Measurements from ENCODE around the gene LELP1. TPM values are rescaled to one million over a fixed set of nuclear protein-coding genes. Genes with fewer than 3 reads are reported as not detected.

The LELP1 gene
- total RNA-seq, 1 experiment from 2014 or later = not detected

DNA sequence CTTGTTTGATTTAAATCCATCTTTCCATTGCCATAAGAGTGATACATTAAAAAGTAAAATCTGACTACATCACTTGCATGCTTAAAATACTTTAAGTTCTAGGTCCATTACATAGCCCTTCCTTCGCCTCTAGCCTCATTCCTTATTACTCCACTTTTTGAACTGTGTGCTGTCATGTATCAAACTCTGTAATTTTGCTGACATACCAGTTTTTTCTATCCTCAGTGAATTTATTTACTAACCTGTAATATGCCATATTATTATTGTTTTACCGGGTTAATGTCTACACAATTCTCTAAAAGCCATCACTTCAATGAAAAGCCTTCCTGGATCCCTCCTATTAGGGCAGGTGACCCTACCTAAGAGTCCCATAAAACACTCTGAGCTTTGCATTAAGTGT, 47.7 kb upstream of the LELP1 start:
- no peak overlapping the region for H2BK12ac ChIP-seq (ENCODE audit: insufficient read length, low read depth, low read length)
- H3K4me2 ChIP-seq (ENCODE audit: insufficient read depth, insufficient read length, low read length) = no peak overlapping the region
- H3K27me3 Mint-ChIP-seq (ENCODE audit: low read depth) = 0 out of 2 replicates have a peak, but pooled peaks cover 2% of the 10 kb centered on the region
- H3K4me1 Mint-ChIP-seq = no peaks in the 10 kb centered on the region
- no peaks in the 10 kb centered on the region for H3K4me1 ChIP-seq (ENCODE audit: insufficient read depth, low read length)
- H2AFZ ChIP-seq (ENCODE audit: low read length) = no peak overlapping the region
- H4K8ac ChIP-seq (replicated peaks; ENCODE audit: insufficient read length, low read depth, low read length) = no peak overlapping the region
- H2AK5ac ChIP-seq (ENCODE audit: insufficient read length, low read length) = no peak overlapping the region
- no peak overlapping the region for H3T11ph ChIP-seq (ENCODE audit: low read length)
- H3K4ac ChIP-seq (ENCODE audit: low read depth, low read length) = no peak overlapping the region
- peaks cover 13% of the 10 kb centered on the region for H3K9me3 ChIP-seq (ENCODE audit: control insufficient read depth, low read depth, low read length)
- no peak overlapping the region for H3K56ac ChIP-seq (ENCODE audit: insufficient read length, low read depth, low read length)
- DNase-seq = no peak
- TF ChIP-seq, protein P1, sequence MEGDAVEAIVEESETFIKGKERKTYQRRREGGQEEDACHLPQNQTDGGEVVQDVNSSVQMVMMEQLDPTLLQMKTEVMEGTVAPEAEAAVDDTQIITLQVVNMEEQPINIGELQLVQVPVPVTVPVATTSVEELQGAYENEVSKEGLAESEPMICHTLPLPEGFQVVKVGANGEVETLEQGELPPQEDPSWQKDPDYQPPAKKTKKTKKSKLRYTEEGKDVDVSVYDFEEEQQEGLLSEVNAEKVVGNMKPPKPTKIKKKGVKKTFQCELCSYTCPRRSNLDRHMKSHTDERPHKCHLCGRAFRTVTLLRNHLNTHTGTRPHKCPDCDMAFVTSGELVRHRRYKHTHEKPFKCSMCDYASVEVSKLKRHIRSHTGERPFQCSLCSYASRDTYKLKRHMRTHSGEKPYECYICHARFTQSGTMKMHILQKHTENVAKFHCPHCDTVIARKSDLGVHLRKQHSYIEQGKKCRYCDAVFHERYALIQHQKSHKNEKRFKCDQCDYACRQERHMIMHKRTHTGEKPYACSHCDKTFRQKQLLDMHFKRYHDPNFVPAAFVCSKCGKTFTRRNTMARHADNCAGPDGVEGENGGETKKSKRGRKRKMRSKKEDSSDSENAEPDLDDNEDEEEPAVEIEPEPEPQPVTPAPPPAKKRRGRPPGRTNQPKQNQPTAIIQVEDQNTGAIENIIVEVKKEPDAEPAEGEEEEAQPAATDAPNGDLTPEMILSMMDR (conservative IDR thresholded peaks at IDR 0.05) = no peak
- no peak overlapping the region for H2BK120ac ChIP-seq (ENCODE audit: low read depth, low read length, poor library complexity, severe bottlenecking)
- no peak overlapping the region for H3K27ac Mint-ChIP-seq
- no peak overlapping the region for H4K5ac ChIP-seq (ENCODE audit: insufficient read length, low read depth, low read length)
- no peak overlapping the region for H2BK15ac ChIP-seq (ENCODE audit: low read depth, low read length)
- no peak overlapping the region for H3K23ac ChIP-seq (ENCODE audit: insufficient read length, low read depth, low read length)
- H3K18ac ChIP-seq (ENCODE audit: insufficient read length, low read depth, low read length) = no peak overlapping the region
- no peak overlapping the region for H3K14ac ChIP-seq (ENCODE audit: insufficient read depth, low read length)
- no peaks in the 10 kb centered on the region for H3K23me2 ChIP-seq (ENCODE audit: insufficient read length, low read depth, low read length, poor library complexity, severe bottlenecking)
- H2BK20ac ChIP-seq (ENCODE audit: low read depth, low read length, poor library complexity, severe bottlenecking) = no peak overlapping the region
- H3K9ac ChIP-seq (ENCODE audit: extremely low read depth, insufficient read length, low read length) = no peak overlapping the region
- H3K79me1 ChIP-seq (ENCODE audit: insufficient read depth, low read depth, low read length, poor library complexity, severe bottlenecking) = no peaks in the 10 kb centered on the region
- H3K4me3 Mint-ChIP-seq = no peak overlapping the region
- H2BK5ac ChIP-seq (ENCODE audit: insufficient read length, low read length) = no peak overlapping the region
- no CpG with 5 or more reads among the region's 2 CpGs for WGBS (ENCODE audit: extremely low coverage, insufficient read length, low lambda C conversion rate)
- H3K36me3 Mint-ChIP-seq (ENCODE audit: insufficient read depth in 1 of 3, low read depth in 3 of 3) = peaks cover 13 to 21% (median 14%) of the 10 kb centered on the region in 3 experiments
- no peaks in the 10 kb centered on the region for H3K27me3 ChIP-seq (ENCODE audit: insufficient read depth, low read length)
- no peak overlapping the region for H4K91ac ChIP-seq (ENCODE audit: insufficient read length, low read depth, low read length)
- no peaks in the 10 kb centered on the region for H3K79me2 ChIP-seq (ENCODE audit: insufficient read depth, low read length)
- H3K27ac ChIP-seq (ENCODE audit: insufficient read length, low read depth, low read length) = no peak overlapping the region
- peaks cover 32% of the 10 kb centered on the region in 2 experiments for H3K9me3 Mint-ChIP-seq
- no peaks in the 10 kb centered on the region for H4K20me1 ChIP-seq (ENCODE audit: control insufficient read depth, insufficient read depth, insufficient read length)

Data from H9 (cell line).